Neuronal stem cell (in vitro differentiated cells): Measurements from ENCODE around the gene SCMH1.

Experiments used
- DNase-seq: peaks from one replicate; pipeline ENCODE4 v3.0.0-alpha.2; 2013; ENCODE audit warnings: low spot score
- H2AFZ ChIP-seq: one replicate; pipeline ENCODE4 v1.6.1; 2013; ENCODE audit warnings: mild to moderate bottlenecking, low read length, inconsistent platforms
- H2AK5ac ChIP-seq: 2 replicates; pipeline ENCODE4 v1.6.1; 2013; ENCODE audit warnings: low read depth, mild to moderate bottlenecking, inconsistent platforms, low read length, moderate library complexity, mixed read lengths
- H2BK120ac ChIP-seq: 2 replicates; pipeline ENCODE4 v1.6.1; 2013; ENCODE audit warnings: low read depth, mild to moderate bottlenecking, inconsistent platforms, low read length, moderate library complexity, mixed read lengths
- H2BK12ac ChIP-seq: one replicate; pipeline ENCODE4 v1.6.1; 2013; ENCODE audit warnings: low read length, inconsistent platforms
- H2BK15ac ChIP-seq: 2 replicates; pipeline ENCODE4 v1.6.1; 2013; ENCODE audit warnings: mild to moderate bottlenecking, low read length, inconsistent platforms, mixed read lengths
- H2BK5ac ChIP-seq: one replicate; pipeline ENCODE4 v1.6.1; 2013; ENCODE audit warnings: inconsistent platforms, mild to moderate bottlenecking, low read length, moderate library complexity
- H3K14ac ChIP-seq: one replicate; pipeline ENCODE4 v1.6.1; 2013; ENCODE audit warnings: low read length, inconsistent platforms
- H3K18ac ChIP-seq: 2 replicates; pipeline ENCODE4 v1.6.1; 2013; ENCODE audit warnings: low read length, inconsistent platforms
- H3K23ac ChIP-seq: 2 replicates; pipeline ENCODE4 v1.6.1; 2013; ENCODE audit warnings: low read depth, mild to moderate bottlenecking, mixed read lengths, low read length, inconsistent platforms; ENCODE audit not compliant: poor library complexity
- H3K27ac ChIP-seq: replicated peaks from 3 replicates; pipeline ENCODE4 v1.5.1; 2013; ENCODE audit warnings: low read length, inconsistent platforms
- H3K27me3 ChIP-seq, 3 experiments: 2 replicates each; pipeline ENCODE4 v1.6.1; 2013; ENCODE audit warnings: low read length in 3 of 3, mild to moderate bottlenecking in 2 of 3, inconsistent platforms in 1 of 3, low read depth in 1 of 3, mixed read lengths in 1 of 3, moderate library complexity in 1 of 3; ENCODE audit not compliant: control insufficient read depth in 3 of 3, insufficient read depth in 3 of 3
- H3K36me3 ChIP-seq, 2 donors: replicated peaks in 1 of 2; 2 replicates each; pipeline ENCODE4 v1.6.1; 2013; ENCODE audit warnings: low read length in 2 of 2; ENCODE audit not compliant: control insufficient read depth in 2 of 2, insufficient read depth in 2 of 2
- H3K4ac ChIP-seq: 2 replicates; pipeline ENCODE4 v1.6.1; 2013; ENCODE audit warnings: inconsistent platforms, mild to moderate bottlenecking, low read length, moderate library complexity
- H3K4me1 ChIP-seq, 2 donors: 1 replicate in 1 of 2; 2 replicates in 1 of 2; pipeline ENCODE4 v1.6.1; 2013; ENCODE audit warnings: low read length in 2 of 2, low read depth in 1 of 2; ENCODE audit not compliant: control insufficient read depth in 2 of 2, insufficient read depth in 1 of 2
- H3K4me2 ChIP-seq: one replicate; pipeline ENCODE4 v1.6.1; 2013; ENCODE audit warnings: mild to moderate bottlenecking, low read length, inconsistent platforms; ENCODE audit not compliant: insufficient read depth, poor library complexity, severe bottlenecking
- H3K4me3 ChIP-seq, 2 donors: 2 replicates each; pipeline ENCODE4 v1.5.1; 2013; ENCODE audit warnings: low read length in 2 of 2, mild to moderate bottlenecking in 2 of 2, inconsistent platforms in 1 of 2, moderate library complexity in 1 of 2
- H3K79me1 ChIP-seq: one replicate; pipeline ENCODE4 v1.6.1; 2013; ENCODE audit warnings: low read depth, mild to moderate bottlenecking, inconsistent platforms, low read length, moderate library complexity
- H3K9ac ChIP-seq: one replicate; pipeline ENCODE4 v1.6.1; 2013; ENCODE audit warnings: mild to moderate bottlenecking, low read depth, low read length, inconsistent platforms; ENCODE audit not compliant: poor library complexity
- H3K9me3 ChIP-seq, 2 donors: replicated peaks in 1 of 2; 2 replicates each; pipeline versions ENCODE3 to v1.6.1; 2013; ENCODE audit warnings: low read length in 2 of 2, mild to moderate bottlenecking in 2 of 2, inconsistent platforms in 1 of 2, low read depth in 1 of 2, mixed read lengths in 1 of 2, moderate library complexity in 1 of 2; ENCODE audit not compliant: control insufficient read depth in 2 of 2, insufficient read depth in 1 of 2
- H4K8ac ChIP-seq: one replicate; pipeline ENCODE4 v1.6.1; 2013; ENCODE audit warnings: low read depth, mild to moderate bottlenecking, inconsistent platforms, low read length, moderate library complexity
- H4K91ac ChIP-seq: one replicate; pipeline ENCODE4 v1.6.1; 2013; ENCODE audit warnings: low read length, low read depth, mild to moderate bottlenecking, inconsistent platforms; ENCODE audit not compliant: poor library complexity
- WGBS, 2 donors: extraction: QIAGEN DNeasy Blood & Tissue Kit; methylation state at CpG; one replicate each; pipeline ENCODE4 v1.1.7; 2013; ENCODE audit warnings: missing lambda C conversion rate in 2 of 2, mixed read lengths in 1 of 2; ENCODE audit not compliant: insufficient read length in 2 of 2, insufficient replicate concordance in 1 of 2; ENCODE audit errors: extremely low coverage in 2 of 2; 5-methylcytosine and 5-hydroxymethylcytosine counted together

The SCMH1 gene

DNA sequence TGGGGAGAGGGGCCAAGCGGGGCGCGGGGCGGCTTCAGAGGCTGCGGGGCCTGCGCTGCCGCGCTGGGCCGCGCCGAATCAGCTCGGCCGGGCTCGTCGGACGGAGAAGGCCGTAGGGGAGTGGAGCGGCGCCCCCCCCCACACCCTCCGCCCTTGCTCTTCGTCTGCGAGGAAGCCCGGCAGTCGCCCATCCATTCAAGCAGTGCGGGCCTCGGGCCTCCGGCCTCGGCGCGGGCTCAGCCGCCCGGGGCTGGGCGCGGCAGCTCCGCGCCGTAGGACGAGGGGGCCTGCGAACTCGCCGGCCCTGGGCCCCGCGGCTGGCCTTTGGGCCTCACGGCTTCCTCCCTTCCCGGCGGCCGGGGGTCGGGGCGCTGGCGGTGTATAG lies 262.0 kb downstream of the SCMH1 start:
- peak overlapping the region; percentile 54 for H3K27ac ChIP-seq
- H2BK12ac ChIP-seq = no peak overlapping the region
- WGBS, 2 donors = no CpG with 5 or more reads among the region's 50 CpGs

DNA sequence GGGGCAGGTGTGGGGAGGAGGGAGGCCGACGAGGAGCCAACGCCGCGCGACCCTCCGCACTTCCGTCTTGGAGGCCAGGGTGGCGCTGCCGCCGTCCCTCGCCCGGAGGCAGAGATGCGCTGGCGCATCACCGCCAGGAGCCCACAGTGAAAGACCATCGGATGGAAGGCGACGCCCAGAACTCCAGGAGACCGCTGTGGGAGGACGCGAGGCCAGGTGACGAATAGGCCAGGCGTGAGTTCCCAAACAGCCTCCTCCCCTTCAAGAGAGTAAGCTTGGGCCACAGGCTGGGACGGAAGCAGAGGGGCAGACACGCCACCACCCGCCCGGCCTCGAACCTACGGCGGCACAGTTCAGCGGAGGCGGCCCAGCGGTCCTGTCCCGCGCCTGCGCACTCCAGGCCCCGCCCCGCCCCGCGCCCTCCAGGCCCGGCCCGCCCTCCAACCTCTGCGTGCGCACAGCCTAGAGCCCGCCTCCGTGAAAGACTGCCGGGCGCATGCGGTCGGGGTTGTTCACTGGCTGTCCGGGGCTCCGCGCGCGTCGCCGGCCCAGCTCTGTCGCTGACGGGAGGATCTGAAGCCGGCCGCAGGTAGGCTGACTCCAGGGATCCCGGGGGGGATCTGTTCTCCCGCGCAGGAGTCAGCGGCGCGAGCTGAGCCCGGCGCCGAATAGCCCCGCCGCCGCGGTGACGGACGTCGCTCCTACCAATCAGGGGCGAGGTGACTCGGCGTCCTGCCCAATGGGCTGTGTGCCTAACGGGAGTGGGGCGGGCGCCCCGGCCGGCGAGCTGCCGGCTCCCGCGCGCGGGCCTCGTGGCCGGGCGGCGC lies 262.7 kb downstream of the SCMH1 start, which contains the start of gene CTPS1:
TSS of gene CTPS1 (plus strand) at position 456 of the 827 bp plus-strand sequence. CDS start 3,595 bp downstream, outside the sequence.
- H3K36me3 ChIP-seq = peaks cover 5 to 34% of the 10 kb centered on the region in 2 donors
- no peak within 1 kb of the TSS for H4K8ac ChIP-seq
- no peak within 1 kb of the TSS for H2BK12ac ChIP-seq
- H3K14ac ChIP-seq = peak within 1 kb of the TSS; percentile 39
- no peak within 1 kb of the TSS for H4K91ac ChIP-seq
- no peaks in the 10 kb centered on the region for H3K27me3 ChIP-seq
- H3K79me1 ChIP-seq = peaks cover 3% of the 10 kb centered on the region
- no peak within 1 kb of the TSS for H3K4ac ChIP-seq
- peak within 1 kb of the TSS; percentile 92 for H2BK120ac ChIP-seq
- H3K18ac ChIP-seq = peak within 1 kb of the TSS; percentile 97
- H3K9me3 ChIP-seq = no peaks in the 10 kb centered on the region
- peak within 1 kb of the TSS; percentile 63 for H2BK15ac ChIP-seq
- peak; percentile 93 for DNase-seq
- H2AK5ac ChIP-seq = peak within 1 kb of the TSS; percentile 38
- no CpG with 5 or more reads among the region's 96 CpGs for WGBS, 2 donors
- H3K4me3 ChIP-seq = peak within 1 kb of the TSS; percentile 60 to 91
- H3K4me2 ChIP-seq = peak within 1 kb of the TSS; percentile 84
- H3K23ac ChIP-seq = peak within 1 kb of the TSS; percentile 90
- peaks cover 6 to 12% of the 10 kb centered on the region in 2 donors for H3K4me1 ChIP-seq
- H3K9ac ChIP-seq = peak within 1 kb of the TSS; percentile 95
- peak within 1 kb of the TSS; percentile 79 for H2BK5ac ChIP-seq
- H3K27ac ChIP-seq = peak within 1 kb of the TSS; percentile 97
- peak within 1 kb of the TSS; percentile 93 for H2AFZ ChIP-seq

More for the DNA sequence above, 262.0 kb downstream of the SCMH1 start:
- peak overlapping the region; percentile 79 for H2BK5ac ChIP-seq
- peak overlapping the region; percentile 93 for H3K9ac ChIP-seq
- H3K4me3 ChIP-seq = peak overlapping the region; percentile 60 to 91
- H3K4me2 ChIP-seq = peak overlapping the region; percentile 74
- H4K8ac ChIP-seq = no peak overlapping the region
- peak overlapping the region; percentile 30 for H2BK120ac ChIP-seq
- peaks cover 6 to 12% of the 10 kb centered on the region in 2 donors for H3K4me1 ChIP-seq
- no peaks in the 10 kb centered on the region for H3K27me3 ChIP-seq
- no peak overlapping the region for H3K14ac ChIP-seq
- H2BK15ac ChIP-seq = peak overlapping the region; percentile 31
- peak overlapping the region; percentile 93 for H2AFZ ChIP-seq
- H3K79me1 ChIP-seq = peaks cover 3% of the 10 kb centered on the region
- DNase-seq = no peak
- H3K23ac ChIP-seq = peak overlapping the region; percentile 90
- no peak overlapping the region for H3K4ac ChIP-seq
- H2AK5ac ChIP-seq = peak overlapping the region; percentile 20
- H3K18ac ChIP-seq = peak overlapping the region; percentile 97
- no peaks in the 10 kb centered on the region for H3K9me3 ChIP-seq
- peaks cover 8 to 40% of the 10 kb centered on the region in 2 donors for H3K36me3 ChIP-seq
- no peak overlapping the region for H4K91ac ChIP-seq

- peak overlapping the region; percentile 95 for H3K9ac ChIP-seq
- no peak overlapping the region for H4K91ac ChIP-seq
- H3K4me2 ChIP-seq = peak overlapping the region; percentile 84
- no peak overlapping the region for H3K4ac ChIP-seq
- peak overlapping the region; percentile 93 for H2AFZ ChIP-seq
- H3K27me3 ChIP-seq = no peaks in the 10 kb centered on the region
- peak overlapping the region; percentile 86 for H3K18ac ChIP-seq
- H3K27ac ChIP-seq = peak overlapping the region; percentile 27
- peaks cover 6 to 12% of the 10 kb centered on the region in 2 donors for H3K4me1 ChIP-seq
- no peak overlapping the region for H2BK12ac ChIP-seq
- H3K23ac ChIP-seq = peak overlapping the region; percentile 90
- H2AK5ac ChIP-seq = peak overlapping the region; percentile 38
- peaks cover 3 to 28% of the 10 kb centered on the region in 2 donors for H3K36me3 ChIP-seq
- H2BK5ac ChIP-seq = peak overlapping the region; percentile 79
- peak; percentile 26 for DNase-seq
- H3K9me3 ChIP-seq = no peaks in the 10 kb centered on the region
- no CpG with 5 or more reads among the region's 17 CpGs for WGBS, 2 donors
- peak overlapping the region; percentile 92 for H2BK120ac ChIP-seq
- peak overlapping the region; percentile 39 for H3K14ac ChIP-seq
- H3K4me3 ChIP-seq = peak overlapping the region; percentile 60 to 90
- H3K79me1 ChIP-seq = peaks cover 3% of the 10 kb centered on the region
- H4K8ac ChIP-seq = no peak overlapping the region
- H2BK15ac ChIP-seq = peak overlapping the region; percentile 63
Measured at GRCh38 chr1:40978886-40979240, 263.2 kb downstream of the SCMH1 start.

GRCh38 chr1:40977716-40978115 lies 264.4 kb downstream of the SCMH1 start:
- H4K8ac ChIP-seq = no peak overlapping the region
- H3K27ac ChIP-seq = no peak overlapping the region
- H3K4me2 ChIP-seq = no peak overlapping the region
- H3K18ac ChIP-seq = no peak overlapping the region
- no peak overlapping the region for H2AK5ac ChIP-seq
- no peak for DNase-seq
- H2BK15ac ChIP-seq = no peak overlapping the region
- H3K14ac ChIP-seq = no peak overlapping the region
- H3K79me1 ChIP-seq = no peaks in the 10 kb centered on the region
- no peak overlapping the region for H3K4ac ChIP-seq
- H3K9ac ChIP-seq = no peak overlapping the region
- no CpG with 5 or more reads among the region's 1 CpG for WGBS, 2 donors
- H2BK5ac ChIP-seq = no peak overlapping the region
- H3K4me3 ChIP-seq = no peak overlapping the region
- peaks cover 6 to 12% of the 10 kb centered on the region in 2 donors for H3K4me1 ChIP-seq
- H4K91ac ChIP-seq = no peak overlapping the region
- no peak overlapping the region for H2BK12ac ChIP-seq
- no peaks in the 10 kb centered on the region for H3K27me3 ChIP-seq
- H3K23ac ChIP-seq = no peak overlapping the region
- no peaks in the 10 kb centered on the region for H3K9me3 ChIP-seq
- H2AFZ ChIP-seq = no peak overlapping the region
- H2BK120ac ChIP-seq = no peak overlapping the region
- H3K36me3 ChIP-seq = peaks cover 0 to 17% of the 10 kb centered on the region in 2 donors
